Forelimb muscle (tissue), 1 donor: ENCODE results near the gene COX14. TPM values are rescaled to one million over a fixed set of nuclear protein-coding genes. Genes with fewer than 3 reads are reported as not detected.

Source experiments
- DNase-seq: peaks from one replicate; pipeline ENCODE4 v3.0.0-alpha.2; 2013; ENCODE audit warnings: low read depth
- polyA plus RNA-seq: library from polyadenylated mRNA; unstranded; fragments of 120-200 nt; gene quantifications from one replicate; pipeline ENCODE4 v1.2.1, GENCODE V29; 2013; ENCODE audit not compliant: insufficient read length

COX14 gene
- polyA plus RNA-seq, 1 donor, result 41.6 TPM

GRCh38 chr12:50084775-50085614 lies 27.0 kb upstream of the COX14 start, which contains the start of gene SMARCD1:
Gene SMARCD1, plus strand, starts transcription at chr12:50085342. Its CDS starts 28 bp downstream, at chr12:50085370.
- DNase-seq, result peak; percentile 88

- DNase-seq, result no peak
Measured at GRCh38 chr12:50085615-50086072, 26.4 kb upstream of the COX14 start.

- no peak for DNase-seq
Measured at GRCh38 chr12:50086148-50086547, 25.9 kb upstream of the COX14 start.

- DNase-seq, result no peak
Measured at GRCh38 chr12:50087151-50087550, 24.9 kb upstream of the COX14 start.

GRCh38 chr12:50087995-50088394 lies 24.0 kb upstream of the COX14 start:
- no peak for DNase-seq

GRCh38 chr12:50088577-50089335 lies 23.3 kb upstream of the COX14 start:
- no peak for DNase-seq

GRCh38 chr12:50089730-50090129 lies 22.3 kb upstream of the COX14 start:
- DNase-seq, result no peak

- no peak for DNase-seq
Measured at GRCh38 chr12:50090391-50090790, 21.6 kb upstream of the COX14 start.

- no peak for DNase-seq
Measured at GRCh38 chr12:50097952-50098351, 14.1 kb upstream of the COX14 start.

- no peak for DNase-seq
Measured at GRCh38 chr12:50099302-50100008, 12.6 kb upstream of the COX14 start.

- no peak for DNase-seq
Measured at GRCh38 chr12:50100561-50100960, 11.5 kb upstream of the COX14 start.

- no peak for DNase-seq
Measured at GRCh38 chr12:50101663-50102062, 10.4 kb upstream of the COX14 start.

- DNase-seq, result no peak
Measured at GRCh38 chr12:50102131-50102531, 9.9 kb upstream of the COX14 start.

- DNase-seq, result no peak
Measured at GRCh38 chr12:50102646-50103309, 9.3 kb upstream of the COX14 start.

GRCh38 chr12:50103351-50103750 lies 8.7 kb upstream of the COX14 start:
- no peak for DNase-seq

- DNase-seq, result no peak
Measured at GRCh38 chr12:50103767-50104321, 8.2 kb upstream of the COX14 start, which contains the start of gene GPD1. Gene GPD1, plus strand, starts transcription at chr12:50104008. Its CDS starts 43 bp downstream, at chr12:50104051.

- no peak for DNase-seq
Measured at GRCh38 chr12:50104417-50105366, 7.3 kb upstream of the COX14 start.

- DNase-seq, result no peak
Measured at GRCh38 chr12:50105913-50106450, 6.1 kb upstream of the COX14 start.

- DNase-seq, result no peak
Measured at GRCh38 chr12:50106907-50107306, 5.1 kb upstream of the COX14 start.
